SK-N-SH (cell line): Measurements from ENCODE around the gene SDK1. TPM values are rescaled to one million over a fixed set of nuclear protein-coding genes. Genes with fewer than 3 reads are reported as not detected.

Experiments
- CTCF ChIA-PET: fragments of 300-600, 350-600 bp; formaldehyde crosslinking; extraction: SDS; loops from one replicate; lab custom pipeline; 2021; lab: Yijun Ruan, JAX
- POLR2A ChIA-PET: fragments of 350-600 bp; sonication (Branson Sonifier 250); formaldehyde crosslinking; extraction: SDS; loops from one replicate; lab custom pipeline; 2020; ENCODE audit warnings: antibody characterized with exemption, inconsistent platforms; lab: Yijun Ruan, JAX
- DNase-seq: peaks from one replicate; pipeline ENCODE4 v3.0.0; 2012
- H2AFZ ChIP-seq: fragments of 200-600 bp; sonication (generic); 2 replicates; pipeline ENCODE4 v1.8.1; 2016; ENCODE audit warnings: antibody characterized with exemption, mild to moderate bottlenecking, low read depth
- H3F3A ChIP-seq: fragments of 200-600 bp; sonication (generic); replicated peaks from 2 replicates; pipeline ENCODE3; 2016; ENCODE audit warnings: antibody characterized with exemption, mild to moderate bottlenecking; ENCODE audit not compliant: insufficient read depth
- H3K27ac ChIP-seq, 2 experiments: fragments of 200-500 bp in 1 of 2; fragments of 200-600 bp in 1 of 2; sonication (Bioruptor generic) in 1 of 2; sonication (generic), shearing (Covaris generic) in 1 of 2; 2 replicates each; pipeline versions ENCODE4 v1.5.1 to v1.6.1; 2014 to 2016; ENCODE audit warnings: low read depth in 2 of 2, inconsistent platforms in 1 of 2, low read length in 1 of 2, mild to moderate bottlenecking in 1 of 2, mixed read lengths in 1 of 2
- H3K27me3 ChIP-seq: fragments of 200-600 bp; sonication (generic), shearing (Covaris generic); 2 replicates; pipeline ENCODE4 v1.6.1; 2016; ENCODE audit warnings: mixed run types; ENCODE audit not compliant: insufficient read depth
- H3K36me3 ChIP-seq, 2 experiments: fragments of 200-500 bp in 1 of 2; fragments of 200-600 bp in 1 of 2; sonication (Bioruptor generic) in 1 of 2; sonication (generic) in 1 of 2; replicated peaks in 1 of 2; 2 replicates each; pipeline versions ENCODE3 to v1.5.1; 2014 to 2016; ENCODE audit warnings: low read length in 1 of 2, mild to moderate bottlenecking in 1 of 2; ENCODE audit not compliant: insufficient read depth in 2 of 2, control insufficient read depth in 1 of 2
- H3K4me1 ChIP-seq, 2 experiments: fragments of 200-500 bp in 1 of 2; fragments of 200-600 bp in 1 of 2; sonication (Bioruptor generic) in 1 of 2; sonication (generic), shearing (Covaris generic) in 1 of 2; 2 replicates each; pipeline versions ENCODE4 v1.5.1 to v1.6.1; 2014 to 2016; ENCODE audit warnings: low read depth in 1 of 2, low read length in 1 of 2, mixed run types in 1 of 2; ENCODE audit not compliant: insufficient read depth in 2 of 2, control insufficient read depth in 1 of 2
- H3K4me2 ChIP-seq: fragments of 200-600 bp; sonication (generic), shearing (Covaris generic); 2 replicates; pipeline ENCODE4 v1.6.1; 2017; ENCODE audit warnings: mixed run types
- H3K4me3 ChIP-seq, 2 experiments: fragments of 200-500 bp in 1 of 2; fragments of 200-600 bp in 1 of 2; sonication (Bioruptor generic) in 1 of 2; sonication (generic), shearing (Covaris generic) in 1 of 2; 2 replicates each; pipeline versions ENCODE4 v1.5.1 to v1.8.1; 2014 to 2016; ENCODE audit warnings: low read depth in 2 of 2, inconsistent platforms in 1 of 2, low read length in 1 of 2, mild to moderate bottlenecking in 1 of 2, mixed read lengths in 1 of 2, moderate library complexity in 1 of 2
- H3K79me2 ChIP-seq: fragments of 200-600 bp; sonication (generic); 2 replicates; pipeline ENCODE4 v1.8.1; 2017; ENCODE audit warnings: mild to moderate bottlenecking; ENCODE audit not compliant: insufficient read depth
- H3K9ac ChIP-seq: fragments of 200-600 bp; sonication (generic); 2 replicates; pipeline ENCODE4 v1.6.1; 2017; ENCODE audit warnings: mixed run types
- H3K9me2 ChIP-seq: fragments of 200-600 bp; sonication (generic); 2 replicates; pipeline ENCODE4 v1.6.1; 2017; ENCODE audit warnings: mixed run types
- H3K9me3 ChIP-seq: fragments of 200-600 bp; sonication (generic); 2 replicates; pipeline ENCODE4 v1.6.1; 2017; ENCODE audit warnings: mixed run types, mild to moderate bottlenecking, moderate library complexity
- H4K20me1 ChIP-seq: fragments of 200-600 bp; sonication (generic); 2 replicates; pipeline ENCODE4 v1.6.1; 2017; ENCODE audit warnings: mild to moderate bottlenecking, mixed run types; ENCODE audit not compliant: insufficient read depth
- CHD2 ChIP-seq: fragments of 150-350 bp; IDR thresholded peaks from 2 replicates; pipeline ENCODE4 v1.6.1; 2018; ENCODE audit warnings: low read length; ENCODE audit not compliant: partially characterized antibody
- ELF1 ChIP-seq: IDR thresholded peaks from 2 replicates; pipeline ENCODE4 v1.4.0; 2012
- EP300 ChIP-seq, 2 experiments: IDR thresholded peaks; 2 replicates each; pipeline versions ENCODE4 v1.4.0 to v1.6.1; 2012; ENCODE audit warnings: borderline replicate concordance in 1 of 2, low read depth in 1 of 2, low read length in 1 of 2
- EZH2phosphoT487 ChIP-seq: fragments of 200-600 bp; sonication (generic); IDR thresholded peaks from 2 replicates; pipeline ENCODE4 v1.6.1; 2017; ENCODE audit warnings: low read depth, mixed run types, mild to moderate bottlenecking, antibody characterized with exemption, moderate library complexity, borderline replicate concordance
- FOXJ3 ChIP-seq: sonication (generic); formaldehyde crosslinking; IDR thresholded peaks from 2 replicates; pipeline ENCODE4 v1.5.1; 2020; ENCODE audit warnings: mild to moderate bottlenecking, missing genetic modification reagents
- GABPA ChIP-seq: IDR thresholded peaks from 2 replicates; pipeline ENCODE4 v1.4.0; 2012; ENCODE audit warnings: low read depth, mild to moderate bottlenecking
- GATA2 ChIP-seq: sonication (generic); formaldehyde crosslinking; IDR thresholded peaks from 2 replicates; pipeline ENCODE4 v1.5.0; 2020; ENCODE audit warnings: mild to moderate bottlenecking, missing genetic modification reagents
- MXI1 ChIP-seq: IDR thresholded peaks from 2 replicates; pipeline ENCODE4 v1.6.1; 2012; ENCODE audit warnings: mild to moderate bottlenecking, low read depth, low read length, improper control_type of control experiment
- NFIC ChIP-seq: IDR thresholded peaks from 2 replicates; pipeline ENCODE4 v1.4.0; 2012; ENCODE audit warnings: borderline replicate concordance
- POLR2AphosphoS5 ChIP-seq: IDR thresholded peaks from 2 replicates; pipeline ENCODE4 v1.6.1; 2012; ENCODE audit warnings: low read depth, low read length
- RAD21 ChIP-seq: IDR thresholded peaks from 2 replicates; pipeline ENCODE4 v1.6.1; 2012; ENCODE audit warnings: mild to moderate bottlenecking, low read length
- SIN3A ChIP-seq: IDR thresholded peaks from 2 replicates; pipeline ENCODE4 v1.6.1; 2012; ENCODE audit warnings: low read depth, mild to moderate bottlenecking, low read length, moderate library complexity, borderline replicate concordance
- SMC3 ChIP-seq: IDR thresholded peaks from 2 replicates; pipeline ENCODE4 v1.6.1; 2012; ENCODE audit warnings: low read depth, low read length, improper control_type of control experiment
- TAF1 ChIP-seq: IDR thresholded peaks from 2 replicates; pipeline ENCODE4 v1.6.1; 2012; ENCODE audit warnings: low read depth, mild to moderate bottlenecking, low read length, moderate library complexity, borderline replicate concordance
- TCF12 ChIP-seq: IDR thresholded peaks from 2 replicates; pipeline ENCODE4 v1.4.0; 2012
- TEAD4 ChIP-seq: IDR thresholded peaks from 2 replicates; pipeline ENCODE4 v1.4.0; 2012; ENCODE audit warnings: mild to moderate bottlenecking, borderline replicate concordance; ENCODE audit not compliant: insufficient read depth
- YY1 ChIP-seq: IDR thresholded peaks from 2 replicates; pipeline ENCODE4 v1.4.0; 2012; ENCODE audit warnings: low read depth, mild to moderate bottlenecking
- WGBS: methylation state at CpG from one replicate; pipeline ENCODE4 v1.1.6; 2017; ENCODE audit warnings: low lambda C conversion rate; 5-methylcytosine and 5-hydroxymethylcytosine counted together
- polyA plus RNA-seq, 3 experiments: library from polyadenylated mRNA; depleted of rRNA; stranded (reverse); fragments of >200 nt; gene quantifications; 2 replicates each; pipeline ENCODE4 v1.2.3, GENCODE V29; 2012
- TF ChIP-seq, protein P1 (sequence below): fragments of 200-600 bp; sonication (generic); IDR thresholded peaks from 2 replicates; pipeline ENCODE4 v1.6.1; 2017; ENCODE audit warnings: antibody characterized with exemption, mild to moderate bottlenecking, moderate library complexity
- TF ChIP-seq, protein P2 (sequence below): IDR thresholded peaks from 2 replicates; pipeline ENCODE4 v1.4.0; 2012; ENCODE audit warnings: low read depth, borderline replicate concordance
- TF ChIP-seq, protein P3 (sequence below): fragments of 150-350 bp; IDR thresholded peaks from 2 replicates; pipeline ENCODE4 v1.6.1; 2017; ENCODE audit warnings: antibody characterized with exemption, low read length, low read depth, borderline replicate concordance
- TF ChIP-seq, protein P4 (sequence below): IDR thresholded peaks from 2 replicates; pipeline ENCODE4 v1.4.0; 2012; ENCODE audit warnings: low read depth
- TF ChIP-seq, protein P5 (sequence below): fragments of 150-350 bp; IDR thresholded peaks from 2 replicates; pipeline ENCODE4 v1.6.1; 2016; ENCODE audit warnings: mild to moderate bottlenecking, low read depth, low read length
- TF ChIP-seq, protein P6 (sequence below): IDR thresholded peaks from 2 replicates; pipeline ENCODE4 v1.4.0; 2012; ENCODE audit warnings: low read depth, borderline replicate concordance

Gene SDK1
- polyA plus RNA-seq, 1 of the 3 experiments (the other 2 are of a cell fraction), result 1.2 TPM

DNA sequence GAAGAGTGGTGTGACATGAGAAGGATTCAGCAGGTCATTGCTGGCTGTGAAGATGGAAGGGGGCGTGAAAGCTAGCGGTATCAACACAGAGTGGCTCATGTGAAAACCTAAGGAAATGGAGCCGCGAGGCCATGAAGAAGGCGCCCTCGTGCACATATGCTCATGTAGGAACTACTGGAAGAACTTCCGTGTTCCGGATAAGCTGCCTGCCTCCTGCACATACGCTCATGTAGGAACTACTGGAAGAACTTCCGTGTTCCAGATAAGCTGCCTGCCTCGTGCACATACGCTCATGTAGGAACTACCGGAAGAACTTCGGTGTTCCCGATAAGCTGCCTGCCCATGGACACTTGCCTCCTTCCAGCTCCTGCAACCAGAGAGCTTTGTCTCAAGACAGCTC, 179.1 kb downstream of the SDK1 start:
- H3K9me2 ChIP-seq, result no peaks in the 10 kb centered on the region
- no peaks in the 10 kb centered on the region for H3K9me3 ChIP-seq
- WGBS, result 88% methylated on average over 15 of the region's 15 CpGs
- peaks cover 0 to 7% of the 10 kb centered on the region in 2 experiments; a peak in 1 of 4 replicates for H3K4me1 ChIP-seq
- H3K4me3 ChIP-seq, result no peak overlapping the region
- POLR2A ChIA-PET, result no interaction called here
- no peak overlapping the region for H3K4me2 ChIP-seq
- H4K20me1 ChIP-seq, result no peaks in the 10 kb centered on the region
- no peaks in the 10 kb centered on the region for H3F3A ChIP-seq
- no peaks in the 10 kb centered on the region for H3K27me3 ChIP-seq
- no peak overlapping the region for H2AFZ ChIP-seq
- DNase-seq, result no peak
- H3K36me3 ChIP-seq, result peaks cover 0 to 4% of the 10 kb centered on the region in 2 experiments
- TF ChIP-seq POLR2AphosphoS5 (no peak), GATA2 (CRISPR knock-in tag) (no peak), TCF12 (no peak), TEAD4 (no peak), MXI1 (no peak), FOXJ3 (CRISPR knock-in tag) (no peak), NFIC (no peak), SMC3 (no peak), EP300 (IDR thresholded peaks at IDR 0.05; ENCODE audit: borderline replicate concordance in 1 of 2, low read depth in 1 of 2, low read length in 1 of 2) (no peak), GABPA (no peak), CHD2 (no peak)
- TF ChIP-seq, protein P1, sequence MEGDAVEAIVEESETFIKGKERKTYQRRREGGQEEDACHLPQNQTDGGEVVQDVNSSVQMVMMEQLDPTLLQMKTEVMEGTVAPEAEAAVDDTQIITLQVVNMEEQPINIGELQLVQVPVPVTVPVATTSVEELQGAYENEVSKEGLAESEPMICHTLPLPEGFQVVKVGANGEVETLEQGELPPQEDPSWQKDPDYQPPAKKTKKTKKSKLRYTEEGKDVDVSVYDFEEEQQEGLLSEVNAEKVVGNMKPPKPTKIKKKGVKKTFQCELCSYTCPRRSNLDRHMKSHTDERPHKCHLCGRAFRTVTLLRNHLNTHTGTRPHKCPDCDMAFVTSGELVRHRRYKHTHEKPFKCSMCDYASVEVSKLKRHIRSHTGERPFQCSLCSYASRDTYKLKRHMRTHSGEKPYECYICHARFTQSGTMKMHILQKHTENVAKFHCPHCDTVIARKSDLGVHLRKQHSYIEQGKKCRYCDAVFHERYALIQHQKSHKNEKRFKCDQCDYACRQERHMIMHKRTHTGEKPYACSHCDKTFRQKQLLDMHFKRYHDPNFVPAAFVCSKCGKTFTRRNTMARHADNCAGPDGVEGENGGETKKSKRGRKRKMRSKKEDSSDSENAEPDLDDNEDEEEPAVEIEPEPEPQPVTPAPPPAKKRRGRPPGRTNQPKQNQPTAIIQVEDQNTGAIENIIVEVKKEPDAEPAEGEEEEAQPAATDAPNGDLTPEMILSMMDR, result no peak
- TF ChIP-seq, protein P2, sequence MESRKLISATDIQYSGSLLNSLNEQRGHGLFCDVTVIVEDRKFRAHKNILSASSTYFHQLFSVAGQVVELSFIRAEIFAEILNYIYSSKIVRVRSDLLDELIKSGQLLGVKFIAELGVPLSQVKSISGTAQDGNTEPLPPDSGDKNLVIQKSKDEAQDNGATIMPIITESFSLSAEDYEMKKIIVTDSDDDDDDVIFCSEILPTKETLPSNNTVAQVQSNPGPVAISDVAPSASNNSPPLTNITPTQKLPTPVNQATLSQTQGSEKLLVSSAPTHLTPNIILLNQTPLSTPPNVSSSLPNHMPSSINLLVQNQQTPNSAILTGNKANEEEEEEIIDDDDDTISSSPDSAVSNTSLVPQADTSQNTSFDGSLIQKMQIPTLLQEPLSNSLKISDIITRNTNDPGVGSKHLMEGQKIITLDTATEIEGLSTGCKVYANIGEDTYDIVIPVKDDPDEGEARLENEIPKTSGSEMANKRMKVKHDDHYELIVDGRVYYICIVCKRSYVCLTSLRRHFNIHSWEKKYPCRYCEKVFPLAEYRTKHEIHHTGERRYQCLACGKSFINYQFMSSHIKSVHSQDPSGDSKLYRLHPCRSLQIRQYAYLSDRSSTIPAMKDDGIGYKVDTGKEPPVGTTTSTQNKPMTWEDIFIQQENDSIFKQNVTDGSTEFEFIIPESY, result no peak
- no peak overlapping the region for H3K27ac ChIP-seq
- no peaks in the 10 kb centered on the region for H3K79me2 ChIP-seq
- CTCF ChIA-PET, result interaction anchor here (1.2 to 3.2 kb wide), 3 partner anchors 14 to 21 kb away, joined by 3 to 26 read pairs (median 3); no protein-coding TSS in a partner anchor
- no peak overlapping the region for H3K9ac ChIP-seq

DNA sequence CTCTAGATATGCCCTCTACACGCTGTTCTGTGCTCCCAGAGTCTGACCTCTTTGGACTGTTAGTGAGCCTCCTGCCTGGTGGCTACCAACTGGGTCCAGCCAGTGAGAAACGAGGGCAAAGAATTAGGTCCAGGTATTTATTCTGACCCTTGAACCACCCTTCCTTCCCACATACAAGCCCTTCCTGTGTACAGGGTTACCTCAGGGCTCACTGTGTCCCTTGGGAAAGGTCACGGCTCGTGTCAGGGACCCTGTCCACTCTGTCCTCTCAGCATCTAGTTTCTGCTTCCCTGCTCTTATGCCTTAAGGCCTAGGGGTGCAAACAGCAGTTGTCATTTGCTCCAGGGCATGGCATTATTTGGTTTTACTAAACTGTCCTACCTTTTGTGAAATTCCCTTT, 180.4 kb downstream of the SDK1 start:
- no peaks in the 10 kb centered on the region for H3F3A ChIP-seq
- H3K9me2 ChIP-seq, result no peaks in the 10 kb centered on the region
- H3K9ac ChIP-seq, result no peak overlapping the region
- H3K4me3 ChIP-seq, result no peak overlapping the region
- no peak overlapping the region for H3K4me2 ChIP-seq
- H3K79me2 ChIP-seq, result no peaks in the 10 kb centered on the region
- peaks cover 0 to 7% of the 10 kb centered on the region in 2 experiments; a peak in 1 of 4 replicates for H3K4me1 ChIP-seq
- H3K9me3 ChIP-seq, result no peaks in the 10 kb centered on the region
- no peak overlapping the region for H3K27ac ChIP-seq
- no peak for DNase-seq
- no peaks in the 10 kb centered on the region for H3K27me3 ChIP-seq
- ChIA-PET POLR2A (no interaction called here), CTCF (interaction anchor here (0.6 to 3.2 kb wide), 20 partner anchors 10 to 1044 kb away, joined by 3 to 26 read pairs (median 4); no protein-coding TSS in a partner anchor)
- 74% methylated on average over 4 of the region's 4 CpGs for whole genome bisulfite sequencing
- H4K20me1 ChIP-seq, result no peaks in the 10 kb centered on the region
- H2AFZ ChIP-seq, result no peak overlapping the region
- peaks cover 0 to 4% of the 10 kb centered on the region in 2 experiments for H3K36me3 ChIP-seq
- TF ChIP-seq, protein P3, sequence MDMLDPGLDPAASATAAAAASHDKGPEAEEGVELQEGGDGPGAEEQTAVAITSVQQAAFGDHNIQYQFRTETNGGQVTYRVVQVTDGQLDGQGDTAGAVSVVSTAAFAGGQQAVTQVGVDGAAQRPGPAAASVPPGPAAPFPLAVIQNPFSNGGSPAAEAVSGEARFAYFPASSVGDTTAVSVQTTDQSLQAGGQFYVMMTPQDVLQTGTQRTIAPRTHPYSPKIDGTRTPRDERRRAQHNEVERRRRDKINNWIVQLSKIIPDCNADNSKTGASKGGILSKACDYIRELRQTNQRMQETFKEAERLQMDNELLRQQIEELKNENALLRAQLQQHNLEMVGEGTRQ, result no peak
- no peak for TF ChIP-seq SIN3A
- no peak for TF ChIP-seq ELF1
- TF ChIP-seq RAD21, result no peak
- TF ChIP-seq SMC3, result no peak
- TF ChIP-seq YY1, result no peak
- TF ChIP-seq, protein P4, sequence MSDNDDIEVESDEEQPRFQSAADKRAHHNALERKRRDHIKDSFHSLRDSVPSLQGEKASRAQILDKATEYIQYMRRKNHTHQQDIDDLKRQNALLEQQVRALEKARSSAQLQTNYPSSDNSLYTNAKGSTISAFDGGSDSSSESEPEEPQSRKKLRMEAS, result no peak
- TF ChIP-seq EZH2phosphoT487, result no peak
- TF ChIP-seq, protein P5, sequence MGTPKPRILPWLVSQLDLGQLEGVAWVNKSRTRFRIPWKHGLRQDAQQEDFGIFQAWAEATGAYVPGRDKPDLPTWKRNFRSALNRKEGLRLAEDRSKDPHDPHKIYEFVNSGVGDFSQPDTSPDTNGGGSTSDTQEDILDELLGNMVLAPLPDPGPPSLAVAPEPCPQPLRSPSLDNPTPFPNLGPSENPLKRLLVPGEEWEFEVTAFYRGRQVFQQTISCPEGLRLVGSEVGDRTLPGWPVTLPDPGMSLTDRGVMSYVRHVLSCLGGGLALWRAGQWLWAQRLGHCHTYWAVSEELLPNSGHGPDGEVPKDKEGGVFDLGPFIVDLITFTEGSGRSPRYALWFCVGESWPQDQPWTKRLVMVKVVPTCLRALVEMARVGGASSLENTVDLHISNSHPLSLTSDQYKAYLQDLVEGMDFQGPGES, result no peak
- no peak for TF ChIP-seq TAF1
- TF ChIP-seq TEAD4, result no peak
- TF ChIP-seq, protein P6, sequence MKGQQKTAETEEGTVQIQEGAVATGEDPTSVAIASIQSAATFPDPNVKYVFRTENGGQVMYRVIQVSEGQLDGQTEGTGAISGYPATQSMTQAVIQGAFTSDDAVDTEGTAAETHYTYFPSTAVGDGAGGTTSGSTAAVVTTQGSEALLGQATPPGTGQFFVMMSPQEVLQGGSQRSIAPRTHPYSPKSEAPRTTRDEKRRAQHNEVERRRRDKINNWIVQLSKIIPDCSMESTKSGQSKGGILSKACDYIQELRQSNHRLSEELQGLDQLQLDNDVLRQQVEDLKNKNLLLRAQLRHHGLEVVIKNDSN, result no peak
